NCI-H524 (cell line): ENCODE results near the gene DECR2.
"Not testable (repeated sequence)": the region's sequence is repeated elsewhere in the genome, so short reads cannot be mapped to it uniquely, and the experiment has no call there.

Experiments
- DNase-seq, 2 experiments: peaks; one replicate each; lab custom pipeline; 2025; lab: John Stamatoyannopoulos, UW

DECR2 gene

DNA sequence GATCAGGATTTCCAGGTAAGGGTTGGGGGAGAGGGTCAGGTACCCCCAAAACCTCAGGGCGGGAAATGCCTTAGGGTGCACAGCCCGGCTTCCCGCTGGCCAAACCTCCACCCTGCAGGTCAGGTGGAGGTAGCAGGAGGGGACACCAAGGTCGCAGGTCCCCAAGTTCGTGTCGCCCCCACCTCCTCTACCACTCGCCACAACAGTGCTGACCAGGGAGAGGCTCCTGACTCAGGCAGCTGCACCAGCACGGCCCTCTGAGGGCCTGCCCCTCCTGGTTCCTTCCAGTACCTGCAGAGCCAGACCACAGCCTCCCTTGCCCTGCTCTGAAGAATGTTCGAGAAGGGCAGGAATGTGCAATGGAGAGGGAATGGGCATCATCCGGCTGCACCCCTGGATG, 35.2 kb upstream of the DECR2 start:
- DNase-seq: no peak

DNA sequence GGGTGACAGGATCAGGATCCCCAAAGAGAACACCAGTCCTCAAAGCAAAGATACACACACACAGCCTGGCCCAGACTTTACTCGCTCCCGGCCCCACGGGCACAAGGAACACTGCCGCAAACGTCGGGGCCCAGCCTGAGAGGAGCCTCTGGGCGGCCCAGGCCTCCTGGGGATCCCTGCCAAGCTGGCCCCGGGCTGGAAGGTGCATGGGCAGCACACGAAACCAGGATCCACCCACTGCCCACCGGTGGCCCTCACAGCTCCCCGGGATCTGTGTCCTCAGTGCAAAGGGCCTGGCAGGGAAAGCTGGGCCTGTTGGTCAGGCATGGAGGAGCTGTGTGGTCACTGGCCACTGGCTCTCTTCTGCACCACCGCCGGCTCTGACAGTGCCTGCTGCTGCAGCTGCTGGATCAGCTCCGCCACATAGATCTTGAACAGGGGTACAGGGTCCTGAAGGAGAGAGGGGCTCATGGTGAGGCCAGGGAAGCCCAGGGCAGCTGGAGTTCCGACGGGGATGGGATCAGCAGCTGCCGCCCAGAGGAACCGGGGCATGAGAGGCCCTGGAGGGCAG, 34.3 kb upstream of the DECR2 start:
- no peak for DNase-seq

DNA sequence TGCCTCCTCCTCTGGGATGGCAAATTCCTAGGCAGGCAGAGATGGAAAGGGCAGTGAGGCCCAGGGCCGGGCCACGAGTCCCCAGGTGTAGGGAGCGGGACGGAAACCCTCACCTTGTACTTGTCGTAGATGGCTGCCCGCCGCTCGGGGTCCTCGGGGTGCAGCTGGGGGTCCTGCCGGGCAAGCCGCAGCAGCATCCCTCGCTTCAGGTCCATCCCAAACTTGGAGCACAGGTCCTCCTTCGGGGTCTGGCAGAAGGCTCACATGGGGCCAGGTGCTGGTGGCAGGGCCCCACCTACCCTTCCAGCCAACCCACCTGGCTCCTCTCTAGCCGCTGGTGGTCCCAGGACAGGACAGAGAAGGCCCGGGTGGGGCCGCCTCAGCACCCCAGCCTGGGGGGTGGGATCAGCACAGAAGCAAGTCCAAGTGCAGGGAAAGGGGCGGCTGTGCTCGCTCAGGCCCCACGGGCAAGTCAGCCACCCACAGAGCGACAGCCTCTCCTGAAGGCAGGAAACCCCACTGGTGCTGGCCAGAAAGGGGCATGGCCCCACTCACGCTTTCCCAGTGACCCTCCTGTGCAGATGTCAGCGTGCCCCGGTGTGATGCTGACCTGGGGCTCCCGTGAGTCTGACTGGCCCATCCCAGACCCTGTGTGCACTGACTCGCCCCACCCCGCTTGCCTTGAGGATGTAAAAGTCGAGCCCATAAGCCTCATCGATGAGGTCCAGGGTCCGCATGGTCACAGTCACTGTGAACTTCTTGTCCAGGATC, 33.1 kb upstream of the DECR2 start:
- DNase-seq: no peak

GRCh38 chr16:369275-369865, 32.3 kb upstream of the DECR2 start:
- no peak for DNase-seq

- DNase-seq: peak in 1 of 2 experiments; percentile 21
These were observed 31.7 kb upstream of the DECR2 start for GRCh38 chr16:369866-370436.

- peak; percentile 88 to 96 for DNase-seq
These were observed 31.2 kb upstream of the DECR2 start, which contains the start of gene MRPL28 for GRCh38 chr16:370443-370842. MRPL28 (minus strand) TSS chr16:370538; CDS start chr16:370218, 320 bp downstream.

DNA sequence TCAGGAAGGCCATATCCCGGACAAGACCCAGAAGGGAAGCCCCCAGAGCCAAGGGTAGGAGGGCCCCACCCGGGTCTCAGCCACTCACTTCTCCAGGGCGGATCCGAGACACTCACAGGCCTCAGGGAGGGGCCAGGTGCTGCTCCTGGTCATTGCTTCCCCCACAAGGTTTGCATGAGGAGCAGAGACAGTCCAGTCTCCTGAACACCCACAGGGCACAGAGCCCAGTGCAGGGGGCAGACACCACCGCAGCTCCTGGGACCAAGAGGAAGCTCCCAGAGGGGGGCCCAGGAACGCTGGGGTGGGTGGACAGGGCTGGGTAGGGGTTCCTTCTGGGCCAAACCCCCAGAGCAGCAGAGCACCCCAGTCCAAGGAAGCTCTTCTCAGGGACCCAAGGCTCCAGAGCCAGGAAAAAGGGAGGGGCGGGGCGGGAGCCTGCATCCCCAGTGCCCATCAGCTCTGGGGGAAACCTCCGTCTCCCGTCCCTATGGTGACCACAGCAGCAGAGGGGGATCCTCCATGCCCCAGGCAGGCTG, 30.6 kb upstream of the DECR2 start:
- no peak for DNase-seq

GRCh38 chr16:371515-372301, 30.0 kb upstream of the DECR2 start:
- peak in 1 of 2 experiments; percentile 80 for DNase-seq

DNA sequence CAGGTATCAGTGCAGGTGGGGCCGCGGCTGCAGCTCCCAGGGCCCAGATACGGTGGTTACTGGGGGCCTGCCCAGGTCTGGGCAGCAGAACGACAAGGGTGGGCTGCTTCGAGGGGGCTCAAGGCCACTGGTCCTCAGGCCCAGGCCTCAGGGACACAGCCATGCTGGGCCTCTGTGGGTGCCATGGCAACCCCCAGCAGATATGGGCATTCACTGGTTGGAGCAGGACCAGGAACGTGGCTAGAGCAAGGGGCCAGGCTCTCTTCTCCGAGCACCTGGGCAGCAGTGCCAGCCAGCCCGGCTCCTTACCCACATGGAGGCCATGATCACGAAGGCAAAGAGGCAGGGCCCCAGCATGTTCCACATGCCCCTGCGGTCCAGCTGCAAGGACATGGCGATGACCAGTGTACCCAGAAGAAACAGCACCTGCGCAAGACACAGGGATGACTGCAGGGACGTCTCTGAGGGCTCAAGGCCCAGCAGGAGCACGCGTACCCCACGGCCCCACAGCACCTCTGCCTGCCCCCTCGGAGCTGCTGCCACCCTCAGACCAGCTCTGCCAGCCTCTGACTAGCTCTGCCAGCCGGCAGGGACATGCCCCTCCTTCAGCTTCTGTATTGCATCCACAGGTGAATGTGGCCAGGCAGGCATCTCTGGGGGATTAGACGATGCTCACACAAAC, 29.2 kb upstream of the DECR2 start:
- no peak for DNase-seq

DNA sequence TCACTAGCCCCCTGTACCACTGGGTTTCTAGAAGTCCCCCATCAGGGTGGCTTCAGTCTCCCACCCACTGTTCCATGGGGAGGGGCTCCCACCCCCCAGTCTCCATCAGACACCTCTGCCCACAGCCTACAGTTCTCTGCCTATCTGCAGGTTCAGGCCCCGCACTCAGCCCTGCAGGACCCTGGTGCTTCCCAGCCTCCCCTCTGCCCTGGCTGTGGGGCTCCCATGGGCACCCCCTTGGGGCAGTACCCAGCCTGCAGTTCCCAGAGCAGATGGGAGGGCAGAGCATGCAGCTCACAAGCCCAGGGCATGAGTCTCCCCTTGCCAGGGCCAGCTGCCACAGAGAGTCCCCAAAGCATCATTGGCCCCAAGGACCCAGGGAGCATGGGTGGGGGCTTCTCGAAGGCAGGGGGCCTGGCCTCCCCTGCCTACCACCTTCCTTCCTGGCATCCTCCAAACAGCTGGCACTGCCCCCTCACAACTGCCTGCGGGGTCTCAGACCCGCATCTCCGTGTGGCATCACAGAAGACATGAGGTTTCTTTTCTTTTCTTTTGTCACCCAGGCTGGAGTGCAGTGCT, 28.6 kb upstream of the DECR2 start:
- no peak for DNase-seq

DNA sequence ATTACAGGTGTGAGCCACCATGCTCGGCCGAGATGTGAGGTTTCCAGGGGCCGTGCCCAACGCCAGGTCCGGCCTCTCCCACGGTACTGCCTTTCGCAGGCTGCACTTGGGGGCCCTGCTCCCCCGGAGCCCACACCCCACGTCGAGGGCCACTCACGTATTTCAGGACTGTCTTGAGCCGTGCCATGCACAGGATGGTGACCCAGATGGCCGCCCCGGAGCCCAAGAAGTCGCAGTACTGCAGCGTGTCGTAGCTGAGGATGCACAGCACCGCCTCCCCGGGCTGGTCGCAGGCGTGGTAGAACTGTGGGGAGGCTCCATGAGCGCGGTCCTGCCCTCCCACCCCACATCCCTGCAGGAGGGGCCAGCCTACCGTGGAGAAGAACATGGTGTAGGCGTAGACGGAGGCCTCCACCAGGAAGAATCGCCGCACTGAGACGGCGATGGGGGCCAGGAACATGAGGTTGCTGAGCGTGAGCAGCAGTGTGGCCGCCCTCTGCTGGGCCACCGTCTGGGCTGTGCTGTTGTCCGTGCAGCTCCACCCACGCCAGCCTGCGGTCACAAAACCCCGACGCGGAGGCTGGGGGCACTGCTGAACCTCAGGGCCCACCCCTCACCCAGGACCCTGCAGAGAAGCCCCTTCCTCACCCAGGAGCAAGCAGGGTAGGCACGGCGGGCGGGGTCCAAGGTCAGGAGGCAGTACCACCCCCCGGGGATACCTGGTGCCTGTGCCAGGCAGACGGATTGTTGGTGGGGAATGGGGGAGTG, 27.7 kb upstream of the DECR2 start:
- no peak for DNase-seq

DNA sequence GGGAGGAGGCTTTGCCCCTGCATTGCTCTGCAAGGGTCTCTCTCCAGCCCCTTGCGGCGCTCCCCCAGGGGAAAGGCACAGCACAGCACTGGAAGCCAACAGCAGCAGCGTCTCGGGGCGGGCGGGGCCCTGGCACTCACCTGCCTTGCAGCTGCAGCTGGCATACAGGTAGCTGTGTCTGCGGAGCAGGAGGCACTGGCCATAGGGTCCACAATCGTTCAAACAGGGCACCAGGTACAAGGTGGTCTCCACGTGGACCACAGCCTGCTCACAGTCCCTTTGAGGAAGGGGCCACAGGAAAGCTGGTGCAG, 27.1 kb upstream of the DECR2 start:
- DNase-seq: no peak

- no peak for DNase-seq
These were observed 26.5 kb upstream of the DECR2 start for GRCh38 chr16:375212-375611.

GRCh38 chr16:375927-376816, 25.5 kb upstream of the DECR2 start:
- DNase-seq: no peak

- DNase-seq: no peak
These were observed 24.8 kb upstream of the DECR2 start for GRCh38 chr16:376817-377418.

GRCh38 chr16:377419-377951, 24.2 kb upstream of the DECR2 start:
- DNase-seq: no peak

DNA sequence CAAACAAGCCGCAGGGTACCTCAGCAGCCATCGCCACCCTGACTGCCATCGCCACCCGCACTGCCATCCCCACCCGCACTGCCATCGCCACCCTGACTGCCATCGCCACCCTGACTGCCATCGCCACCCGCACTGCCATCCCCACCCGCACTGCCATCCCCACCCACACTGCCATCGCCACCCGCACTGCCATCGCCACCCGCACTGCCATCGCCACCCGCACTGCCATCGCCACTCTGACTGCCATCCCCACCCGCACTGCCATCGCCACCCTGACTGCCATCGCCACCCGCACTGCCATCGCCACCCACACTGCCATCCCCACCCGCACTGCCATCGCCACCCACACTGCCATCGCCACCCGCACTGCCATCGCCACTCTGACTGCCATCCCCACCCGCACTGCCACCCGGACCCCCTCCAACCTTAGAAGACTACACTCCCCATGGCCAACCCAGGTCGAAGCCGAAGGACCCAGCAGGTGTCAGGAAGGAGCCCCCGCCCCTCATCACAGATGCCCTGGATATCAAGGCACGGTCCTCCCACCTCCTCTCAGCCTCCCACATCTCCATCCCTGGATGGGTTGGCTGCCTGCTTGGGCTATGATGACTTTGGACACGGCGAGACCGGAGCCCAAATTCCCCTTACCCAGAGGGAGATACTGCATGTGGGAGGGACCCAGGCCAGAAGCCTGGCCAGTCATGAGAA, 23.4 kb upstream of the DECR2 start:
- DNase-seq: not testable (repeated sequence)

DNA sequence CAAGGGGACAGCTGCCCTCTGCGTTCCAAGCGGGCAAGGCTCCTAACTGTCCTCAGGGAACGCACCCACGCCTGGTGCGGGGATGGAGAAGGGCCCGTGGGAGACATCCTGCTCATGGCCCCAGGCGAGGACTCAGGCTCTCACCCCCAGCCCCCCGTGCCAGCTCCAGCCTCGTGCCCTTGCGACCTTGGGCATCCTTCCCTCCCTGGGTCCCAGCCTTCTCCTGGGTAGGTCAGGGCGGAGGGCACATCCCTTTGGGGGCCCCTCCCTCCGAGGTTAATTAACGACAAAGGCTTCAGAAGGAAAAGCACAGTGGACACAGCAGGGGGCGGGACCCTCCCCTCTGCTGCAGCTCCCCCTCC, 22.9 kb upstream of the DECR2 start:
- DNase-seq: no peak
